Ishikawa (cell line): Measurements from ENCODE around the gene ORMDL1.

ENCODE experiments used
- CEBPB ChIP-seq: IDR thresholded peaks from 2 replicates; pipeline ENCODE4 v1.6.1; 2012
- CREB1 ChIP-seq: IDR thresholded peaks from 2 replicates; pipeline ENCODE4 v1.6.1; 2012; ENCODE audit warnings: low read depth
- EGR1 ChIP-seq: IDR thresholded peaks from 2 replicates; pipeline ENCODE4 v1.6.1; 2012
- EP300 ChIP-seq: IDR thresholded peaks from 2 replicates; pipeline ENCODE4 v1.6.1; 2012; ENCODE audit warnings: borderline replicate concordance
- FOXM1 ChIP-seq: IDR thresholded peaks from 2 replicates; pipeline ENCODE4 v1.6.1; 2012; ENCODE audit warnings: low read depth, borderline replicate concordance
- RAD21 ChIP-seq: IDR thresholded peaks from 2 replicates; pipeline ENCODE4 v1.6.1; 2012; ENCODE audit warnings: low read depth
- YY1 ChIP-seq: IDR thresholded peaks from 2 replicates; pipeline ENCODE4 v1.6.1; 2012; ENCODE audit warnings: low read depth
- TF ChIP-seq, protein P1 (sequence below): IDR thresholded peaks from 2 replicates; pipeline ENCODE4 v1.6.1; 2012; ENCODE audit warnings: low read depth, mild to moderate bottlenecking

- TF ChIP-seq YY1 = no peak
- no peak for TF ChIP-seq RAD21
- no peak for TF ChIP-seq CREB1
- TF ChIP-seq, protein P1, sequence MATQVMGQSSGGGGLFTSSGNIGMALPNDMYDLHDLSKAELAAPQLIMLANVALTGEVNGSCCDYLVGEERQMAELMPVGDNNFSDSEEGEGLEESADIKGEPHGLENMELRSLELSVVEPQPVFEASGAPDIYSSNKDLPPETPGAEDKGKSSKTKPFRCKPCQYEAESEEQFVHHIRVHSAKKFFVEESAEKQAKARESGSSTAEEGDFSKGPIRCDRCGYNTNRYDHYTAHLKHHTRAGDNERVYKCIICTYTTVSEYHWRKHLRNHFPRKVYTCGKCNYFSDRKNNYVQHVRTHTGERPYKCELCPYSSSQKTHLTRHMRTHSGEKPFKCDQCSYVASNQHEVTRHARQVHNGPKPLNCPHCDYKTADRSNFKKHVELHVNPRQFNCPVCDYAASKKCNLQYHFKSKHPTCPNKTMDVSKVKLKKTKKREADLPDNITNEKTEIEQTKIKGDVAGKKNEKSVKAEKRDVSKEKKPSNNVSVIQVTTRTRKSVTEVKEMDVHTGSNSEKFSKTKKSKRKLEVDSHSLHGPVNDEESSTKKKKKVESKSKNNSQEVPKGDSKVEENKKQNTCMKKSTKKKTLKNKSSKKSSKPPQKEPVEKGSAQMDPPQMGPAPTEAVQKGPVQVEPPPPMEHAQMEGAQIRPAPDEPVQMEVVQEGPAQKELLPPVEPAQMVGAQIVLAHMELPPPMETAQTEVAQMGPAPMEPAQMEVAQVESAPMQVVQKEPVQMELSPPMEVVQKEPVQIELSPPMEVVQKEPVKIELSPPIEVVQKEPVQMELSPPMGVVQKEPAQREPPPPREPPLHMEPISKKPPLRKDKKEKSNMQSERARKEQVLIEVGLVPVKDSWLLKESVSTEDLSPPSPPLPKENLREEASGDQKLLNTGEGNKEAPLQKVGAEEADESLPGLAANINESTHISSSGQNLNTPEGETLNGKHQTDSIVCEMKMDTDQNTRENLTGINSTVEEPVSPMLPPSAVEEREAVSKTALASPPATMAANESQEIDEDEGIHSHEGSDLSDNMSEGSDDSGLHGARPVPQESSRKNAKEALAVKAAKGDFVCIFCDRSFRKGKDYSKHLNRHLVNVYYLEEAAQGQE = no peak
- no peak for TF ChIP-seq CEBPB
- no peak for TF ChIP-seq EGR1
- TF ChIP-seq FOXM1 = no peak
- TF ChIP-seq EP300 = no peak
These were observed 38.0 kb upstream of the ORMDL1 start for GRCh38 chr2:189821953-189822748.
